MV-4-11 (cell line): ENCODE results near the gene HSDL1.

Source experiments
- DNase-seq: peaks from one replicate; lab custom pipeline; 2025; lab: John Stamatoyannopoulos, UW

Gene HSDL1

DNA sequence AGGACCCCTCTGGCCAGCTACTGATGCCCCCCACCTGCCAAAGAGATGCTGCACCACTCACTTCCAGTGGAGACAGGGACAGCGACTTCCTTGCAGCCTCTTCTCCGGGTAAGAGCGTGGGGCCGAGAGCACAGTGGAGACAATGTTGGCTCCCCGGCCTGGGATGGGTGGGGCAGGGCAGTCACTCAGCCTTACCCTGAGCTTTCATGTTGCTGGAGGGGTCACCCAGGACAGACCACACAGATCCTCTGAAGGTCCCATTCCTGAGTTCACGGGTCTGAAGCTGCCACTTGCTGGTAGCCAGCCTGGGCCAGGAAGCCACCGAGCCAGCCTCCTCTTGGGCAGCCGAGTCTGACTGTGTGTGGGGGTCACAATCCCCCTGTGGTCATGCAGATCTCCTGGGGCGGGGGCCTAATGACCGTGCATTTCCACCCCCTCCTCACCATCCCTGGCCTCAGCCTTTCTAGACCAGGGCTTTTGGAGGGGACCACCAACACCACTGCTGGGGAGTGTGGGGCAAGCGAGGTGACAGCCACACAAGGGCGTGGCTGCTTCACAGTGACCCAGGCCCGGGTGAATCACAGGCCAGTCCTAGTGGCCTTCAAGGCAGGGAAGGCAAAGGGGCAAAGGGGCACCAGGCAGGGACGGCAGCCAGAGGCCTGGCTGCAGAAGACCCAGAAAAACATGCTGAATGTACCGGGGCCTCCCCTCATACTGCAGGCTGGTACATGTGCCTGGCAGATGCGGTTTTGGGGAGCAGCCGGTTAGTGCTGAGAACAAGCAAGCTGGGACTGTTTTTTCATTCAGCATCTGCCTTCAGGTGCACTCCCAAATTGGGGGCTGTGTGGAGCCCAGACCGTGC is 31.4 kb upstream of the HSDL1 start:
- no peak for DNase-seq

DNA sequence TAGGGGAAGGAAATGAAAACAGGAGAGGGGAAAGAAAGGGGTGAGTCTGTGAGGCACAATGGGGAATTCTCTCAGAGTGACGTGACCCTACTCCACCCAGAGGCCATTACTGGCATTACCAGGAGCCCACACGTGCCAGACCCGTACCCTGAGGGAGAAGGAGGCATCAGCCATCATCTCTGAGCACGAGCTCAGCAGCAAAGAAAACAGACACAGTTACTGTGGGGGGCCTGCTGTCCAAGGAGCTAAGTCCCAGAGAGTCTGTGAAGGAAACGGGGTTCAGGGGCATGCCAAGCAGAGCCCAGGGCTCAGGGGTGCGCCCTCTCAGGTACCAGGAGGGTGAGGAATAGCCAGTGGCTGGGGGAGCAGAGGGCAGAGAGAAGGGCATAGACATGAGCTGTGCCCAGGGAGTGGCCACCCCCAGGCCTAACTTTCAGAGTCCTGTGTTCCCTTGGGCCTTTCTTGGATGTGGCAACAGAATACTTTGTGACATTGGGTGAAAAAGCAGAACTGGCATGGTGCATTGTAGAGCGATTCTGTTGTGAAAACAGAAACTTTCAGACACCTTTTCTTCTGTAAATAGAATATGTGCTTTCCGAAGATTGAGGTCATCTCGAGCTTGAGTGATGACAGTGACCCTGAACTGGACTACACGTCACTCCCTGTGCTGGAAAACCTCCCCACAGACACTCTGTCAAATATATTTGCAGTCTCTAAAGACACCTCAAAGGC is 30.5 kb upstream of the HSDL1 start:
- peak; percentile 91 for DNase-seq

DNA sequence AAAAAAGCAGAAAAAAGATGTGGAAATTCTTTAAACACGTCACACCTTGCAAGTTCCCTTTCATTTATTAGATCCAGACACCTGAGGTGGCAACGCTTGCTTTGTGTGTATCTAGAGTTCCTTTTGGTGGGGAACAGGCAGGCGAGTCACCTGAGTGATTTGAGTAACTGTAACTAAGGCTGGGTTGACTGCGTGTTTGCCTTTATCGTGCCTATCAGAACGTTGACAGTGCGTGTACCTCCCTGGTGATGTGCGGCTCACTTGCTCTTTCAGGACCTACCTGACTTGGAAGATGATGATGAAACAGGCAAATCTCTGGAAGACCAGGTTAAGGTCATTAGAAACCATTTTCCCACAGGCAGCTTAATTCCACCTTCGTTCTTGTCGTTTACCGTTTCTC is 29.4 kb upstream of the HSDL1 start:
- no peak for DNase-seq

DNA sequence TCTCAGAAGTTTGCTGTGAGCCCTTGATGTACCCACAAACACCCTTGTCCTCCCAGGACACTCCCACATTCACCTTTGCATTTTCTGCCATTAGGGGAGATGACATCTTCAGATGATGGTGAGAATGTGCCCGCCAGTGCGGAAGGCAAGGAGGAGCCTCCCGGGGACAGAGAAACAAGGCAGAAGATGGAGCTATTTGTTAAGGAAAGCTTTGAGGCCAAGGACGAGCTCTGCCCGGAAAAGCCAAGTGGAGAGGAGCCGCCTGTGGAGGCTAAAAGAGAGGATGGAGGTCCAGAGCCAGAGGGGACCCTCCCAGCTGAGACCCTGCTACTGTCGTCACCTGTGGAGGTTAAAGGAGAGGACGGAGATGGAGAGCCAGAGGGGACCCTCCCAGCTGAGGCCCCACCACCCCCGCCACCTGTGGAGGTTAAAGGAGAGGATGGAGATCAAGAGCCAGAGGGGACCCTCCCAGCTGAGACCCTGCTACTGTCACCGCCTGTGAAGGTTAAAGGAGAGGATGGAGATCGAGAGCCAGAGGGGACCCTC is 24.9 kb upstream of the HSDL1 start:
- no peak for DNase-seq

- DNase-seq = no peak
Observed at GRCh38 chr16:84166796-84167695, 22.1 kb upstream of the HSDL1 start.

DNA sequence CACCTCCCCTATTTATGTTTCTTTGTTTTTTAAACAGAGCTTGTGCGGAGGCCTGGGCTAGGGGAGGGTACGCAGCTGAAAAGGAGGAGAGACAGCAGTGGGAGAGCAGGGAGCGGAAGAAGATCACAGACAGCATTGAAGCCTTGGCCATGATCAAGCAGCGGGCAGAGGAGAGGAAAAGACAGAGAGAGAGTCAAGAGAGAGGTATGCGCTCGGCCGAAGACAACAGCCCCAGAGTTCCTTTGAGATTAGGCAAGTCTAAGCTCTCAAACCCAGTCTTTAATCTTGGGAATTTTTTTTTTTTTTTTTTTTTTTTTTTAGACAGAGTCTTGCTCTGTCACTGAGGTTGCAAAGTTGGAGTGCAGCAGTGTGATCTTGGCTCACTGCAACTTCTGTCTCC is 20.8 kb upstream of the HSDL1 start:
- no peak for DNase-seq

- no peak for DNase-seq
Observed at GRCh38 chr16:84161801-84162200, 16.8 kb upstream of the HSDL1 start.

DNA sequence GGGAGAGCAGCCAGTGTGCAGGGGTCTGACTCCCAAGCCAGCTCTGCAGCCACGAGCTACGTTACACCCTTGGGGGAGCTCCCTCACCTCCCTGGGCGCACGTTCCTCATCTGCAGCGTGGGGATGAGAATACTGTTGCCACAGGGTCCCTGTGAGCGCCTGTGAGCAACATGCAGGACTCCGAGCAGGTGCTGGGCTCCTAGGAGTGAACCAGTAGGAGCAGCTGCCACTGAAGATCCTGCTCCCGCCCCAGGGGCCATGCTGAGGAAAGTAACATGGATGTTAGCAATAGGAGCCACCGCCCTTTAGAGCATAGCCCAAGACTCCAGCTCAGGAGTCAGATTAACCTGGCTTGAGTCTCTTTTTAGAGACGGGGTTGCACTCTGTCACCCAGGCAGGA is 16.1 kb upstream of the HSDL1 start:
- DNase-seq = no peak

- no peak for DNase-seq
Observed at GRCh38 chr16:84159800-84160199, 14.8 kb upstream of the HSDL1 start.

DNA sequence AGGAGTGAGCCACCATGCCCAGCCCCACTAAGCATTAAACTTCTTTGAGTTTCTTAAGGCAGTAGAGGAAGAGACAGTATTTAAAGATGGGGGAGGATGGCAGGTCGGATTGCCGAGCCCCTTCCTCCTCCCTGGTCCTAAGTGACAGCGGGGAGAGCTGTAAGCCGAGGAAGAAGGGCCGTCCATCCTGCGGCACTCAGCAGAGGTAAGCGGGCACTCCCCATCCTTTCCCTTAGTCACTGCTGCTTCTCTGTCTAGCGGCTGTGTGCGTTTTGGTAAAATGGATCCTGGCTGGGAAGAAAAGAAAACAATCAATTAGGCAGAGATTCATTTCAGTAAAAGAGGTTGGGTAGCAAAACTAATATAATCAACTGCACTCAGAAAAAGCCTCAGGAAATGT is 14.0 kb upstream of the HSDL1 start:
- no peak for DNase-seq

GRCh38 chr16:84156342-84156784 is 11.4 kb upstream of the HSDL1 start:
- DNase-seq = no peak

DNA sequence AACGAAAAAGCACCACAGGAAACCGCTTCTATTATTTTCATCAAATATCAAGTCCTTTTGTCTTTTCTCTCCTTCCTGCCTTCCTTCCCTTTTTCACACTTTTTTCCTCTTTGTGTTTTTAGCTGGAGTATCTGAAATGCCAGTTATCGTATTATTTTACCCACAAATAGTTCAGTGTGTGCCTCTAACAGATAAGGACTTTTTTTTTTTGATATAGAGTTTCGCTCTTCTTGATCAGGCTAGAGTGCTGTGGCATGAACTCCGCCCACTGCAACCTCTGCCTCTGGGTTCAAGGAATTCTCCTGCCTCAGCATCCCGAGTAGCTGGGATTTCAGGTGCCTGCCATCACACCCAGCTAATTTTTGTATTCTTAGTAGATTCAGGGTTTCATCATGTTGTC is 10.8 kb upstream of the HSDL1 start:
- DNase-seq = no peak

GRCh38 chr16:84155226-84155625 is 10.2 kb upstream of the HSDL1 start:
- DNase-seq = no peak

DNA sequence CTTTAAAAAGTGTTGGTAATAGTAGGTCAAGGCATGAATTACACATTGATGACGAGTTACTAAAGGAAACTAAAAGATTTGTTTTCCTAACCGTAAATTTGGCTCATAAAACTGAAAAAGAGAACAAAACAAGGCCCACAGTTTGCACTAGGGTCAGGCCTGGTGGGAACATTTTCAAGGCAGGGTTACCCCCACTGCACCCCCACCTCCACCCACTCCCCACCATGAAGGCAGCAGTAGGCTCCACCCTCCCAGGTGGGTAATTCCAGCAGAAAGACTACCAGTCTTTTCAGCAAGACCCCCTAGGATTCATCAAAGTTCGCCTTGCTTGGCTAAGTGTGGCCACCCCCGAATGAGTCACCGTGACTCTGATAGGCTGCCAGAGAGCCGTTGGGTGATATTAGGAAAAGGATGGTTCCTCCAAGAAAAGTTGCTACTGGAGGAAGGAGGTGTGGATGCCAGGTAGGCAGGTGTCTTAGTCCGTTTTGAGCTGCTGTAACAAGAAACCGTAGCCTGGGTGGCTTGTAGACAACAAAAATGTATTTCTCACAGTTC is 8.8 kb upstream of the HSDL1 start:
- DNase-seq = no peak

- DNase-seq = no peak
Observed at GRCh38 chr16:84150926-84151325, 5.9 kb upstream of the HSDL1 start.

- no peak for DNase-seq
Observed at GRCh38 chr16:84144209-84144858, 643 bp downstream of the HSDL1 start.

GRCh38 chr16:84143784-84144199 is 1.2 kb downstream of the HSDL1 start:
- no peak for DNase-seq

GRCh38 chr16:84143081-84143480 is 1.9 kb downstream of the HSDL1 start:
- no peak for DNase-seq

DNA sequence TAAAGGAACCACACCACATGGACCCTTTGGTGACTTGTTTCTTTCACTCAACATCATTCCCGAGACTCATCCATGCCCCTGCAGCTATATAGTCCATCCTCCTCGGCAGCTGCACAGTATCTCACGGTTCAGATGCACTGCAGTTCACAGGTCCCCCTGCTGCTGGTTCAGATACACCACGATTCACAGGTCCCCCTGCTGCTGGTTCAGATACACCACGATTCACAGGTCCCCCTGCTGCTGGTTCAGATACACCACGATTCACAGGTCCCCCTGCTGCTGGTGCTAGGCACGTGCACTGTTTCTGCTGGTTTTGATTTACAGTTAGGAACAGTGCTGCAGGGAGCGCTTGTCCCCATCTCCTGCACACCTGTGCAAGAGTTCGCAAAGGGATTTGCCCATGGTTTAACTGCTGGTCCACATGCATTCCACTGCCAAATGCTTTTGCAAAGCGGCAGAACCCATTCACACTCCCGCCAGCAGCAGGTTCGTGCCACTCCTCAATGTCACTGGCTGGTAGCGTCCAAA is 3.8 kb downstream of the HSDL1 start:
- no peak for DNase-seq

DNA sequence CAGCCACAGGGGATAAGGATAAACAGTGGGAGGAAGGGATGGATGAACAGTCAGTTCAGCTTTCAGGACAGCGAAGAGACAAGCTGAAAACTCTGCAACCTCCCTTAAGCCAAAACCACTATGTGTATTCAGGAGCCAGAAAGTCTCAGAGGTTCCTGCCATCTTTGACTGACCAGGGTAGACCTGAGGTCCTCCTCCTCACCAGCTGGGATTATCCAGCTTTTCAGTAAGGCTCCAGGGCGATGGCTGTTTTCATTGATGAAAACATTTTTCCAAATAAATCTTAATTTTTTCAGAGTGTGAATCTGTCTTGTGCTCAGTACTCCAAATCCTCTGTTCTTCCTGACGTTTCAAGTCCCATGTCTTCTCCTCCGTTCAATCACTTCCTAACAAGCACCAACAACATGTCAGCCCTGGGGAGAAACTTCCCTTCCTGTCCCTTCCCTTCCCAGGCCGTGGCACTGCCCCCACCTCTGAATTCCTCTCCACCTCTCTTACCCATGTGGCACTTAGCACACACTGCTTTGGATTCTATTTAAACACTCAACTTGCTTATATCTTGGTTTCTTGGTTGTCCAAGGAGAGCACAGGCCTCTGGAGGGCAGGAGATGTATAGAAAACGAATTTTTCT is 5.2 kb downstream of the HSDL1 start:
- DNase-seq = no peak
